Naive thymus-derived CD8-positive, alpha-beta T cell (primary cell): Measurements from ENCODE around the gene BZW1. TPM values are rescaled to one million over a fixed set of nuclear protein-coding genes. Genes with fewer than 3 reads are reported as not detected.

Source experiments
- ATAC-seq, 2 donors: fragments of 150-1000 bp; cut with Tn5 transposase in 1 of 2; sonication (Bioruptor Pico), chemical (Tn5 transposase) in 1 of 2; 1 replicate in 1 of 2; 2 replicates in 1 of 2; pipeline ENCODE4 v1.10.0; 2021; ENCODE audit warnings: mild to moderate bottlenecking in 2 of 2, moderate library complexity in 2 of 2
- POLR2A ChIA-PET: fragments of 350-600 bp; sonication (Branson Sonifier 250); formaldehyde crosslinking; loops from one replicate; lab custom pipeline; 2021; ENCODE audit warnings: antibody characterized with exemption; lab: Charles Lee
- DNase-seq, 10 donors: peaks; one replicate each; pipeline versions ENCODE4 v3.0.0 to v3.0.0-alpha.2; 2020 to 2022
- H3K27ac Mint-ChIP-seq, 10 donors: one replicate each; pipeline ENCODE4 v1.8.0; 2020 to 2022; ENCODE audit warnings: mild to moderate bottlenecking in 10 of 10, mixed read lengths in 10 of 10, moderate library complexity in 4 of 10, inconsistent platforms in 1 of 10
- H3K27me3 Mint-ChIP-seq, 5 donors: one replicate each; pipeline ENCODE4 v1.8.0; 2021 to 2022; ENCODE audit warnings: mixed read lengths in 5 of 5
- H3K36me3 Mint-ChIP-seq, 3 donors: one replicate each; pipeline ENCODE4 v1.8.0; 2020 to 2022; ENCODE audit warnings: mixed read lengths in 3 of 3, mild to moderate bottlenecking in 2 of 3, inconsistent platforms in 1 of 3
- H3K4me1 Mint-ChIP-seq, 4 donors: one replicate each; pipeline ENCODE4 v1.8.0; 2021 to 2022; ENCODE audit warnings: mixed read lengths in 4 of 4
- H3K4me3 Mint-ChIP-seq, 10 donors: one replicate each; pipeline ENCODE4 v1.8.0; 2020 to 2022; ENCODE audit warnings: mild to moderate bottlenecking in 10 of 10, mixed read lengths in 10 of 10, moderate library complexity in 6 of 10, inconsistent platforms in 1 of 10
- H3K9me3 Mint-ChIP-seq, 9 donors: one replicate each; pipeline ENCODE4 v1.8.0; 2020 to 2022; ENCODE audit warnings: mixed read lengths in 9 of 9, mild to moderate bottlenecking in 3 of 9, inconsistent platforms in 1 of 9, moderate library complexity in 1 of 9
- polyA plus RNA-seq, 3 donors: library from polyadenylated mRNA; unstranded; fragments of 300-500 nt; fragmentation: Illumina TruSeq; gene quantifications; one replicate each; pipeline ENCODE4 v1.2.3, GENCODE V29; 2021
- total RNA-seq, 8 experiments: library from RNA in 2 of 8; stranded (reverse) in 2 of 8; gene quantifications; one replicate each; pipeline ENCODE4 v1.2.3 and lab custom pipeline; 2021 to 2026

Gene BZW1
- total and polyA plus RNA-seq, 5 experiments from 2014 or later: 175 to 285 (median 222) TPM

DNA sequence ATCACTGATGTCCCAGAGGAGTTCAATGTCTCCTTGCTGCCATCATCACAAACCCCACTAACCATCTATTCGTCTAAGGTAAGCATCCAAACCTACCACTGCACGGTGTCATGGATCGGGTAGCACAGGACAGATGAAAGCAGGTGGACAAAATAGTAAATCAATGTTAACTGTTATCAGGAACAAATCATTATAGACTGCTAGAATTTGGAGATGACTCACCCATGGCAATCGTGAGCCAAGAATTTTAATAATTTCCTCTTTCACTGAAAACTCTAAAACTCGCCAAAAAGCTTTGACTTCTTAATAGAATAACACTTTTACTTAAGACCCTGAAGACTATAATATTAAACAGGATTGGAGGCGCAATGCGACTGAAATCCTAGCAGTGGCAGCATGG lies 33.7 kb upstream of the BZW1 start:
- peaks cover 0 to 6% (median 2%) of the 10 kb centered on the region in 3 donors for H3K36me3 Mint-ChIP-seq
- peaks cover 0 to 1% (median 0%) of the 10 kb centered on the region in 5 donors for H3K27me3 Mint-ChIP-seq
- POLR2A ChIA-PET: no interaction called here
- peaks cover 0 to 9% (median 2%) of the 10 kb centered on the region in 9 donors for H3K9me3 Mint-ChIP-seq
- H3K4me1 Mint-ChIP-seq: no peaks in the 10 kb centered on the region
- ATAC-seq (no peak), DNase-seq (no peak)
- no peak overlapping the region for H3K27ac Mint-ChIP-seq
- H3K4me3 Mint-ChIP-seq: no peak overlapping the region

DNA sequence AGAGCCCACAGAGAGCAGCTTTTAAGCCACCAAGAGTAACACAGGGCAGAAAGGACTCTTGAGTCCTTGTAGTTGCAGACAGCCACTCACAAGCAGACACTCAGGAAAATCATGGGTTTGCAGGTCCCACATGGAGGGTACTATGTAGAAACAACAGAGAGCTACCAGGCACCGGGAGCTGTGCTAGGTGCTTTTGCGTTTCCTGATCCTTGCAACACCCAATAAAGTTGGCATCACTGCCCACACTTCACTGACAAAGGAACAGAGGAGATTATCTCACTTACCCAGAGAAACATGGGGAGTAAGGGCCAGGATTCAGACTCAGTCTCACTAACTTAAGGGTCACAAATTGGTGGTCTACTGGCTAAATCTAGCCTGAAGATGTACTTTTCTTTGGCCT lies 32.5 kb upstream of the BZW1 start:
- peaks cover 0 to 1% (median 0%) of the 10 kb centered on the region in 3 donors for H3K36me3 Mint-ChIP-seq
- H3K27ac Mint-ChIP-seq: no peak overlapping the region
- no peaks in the 10 kb centered on the region for H3K9me3 Mint-ChIP-seq
- POLR2A ChIA-PET: no interaction called here
- H3K27me3 Mint-ChIP-seq: no peaks in the 10 kb centered on the region
- no peak overlapping the region for H3K4me3 Mint-ChIP-seq
- no peak for ATAC-seq
- H3K4me1 Mint-ChIP-seq: no peaks in the 10 kb centered on the region
- no peak for DNase-seq

DNA sequence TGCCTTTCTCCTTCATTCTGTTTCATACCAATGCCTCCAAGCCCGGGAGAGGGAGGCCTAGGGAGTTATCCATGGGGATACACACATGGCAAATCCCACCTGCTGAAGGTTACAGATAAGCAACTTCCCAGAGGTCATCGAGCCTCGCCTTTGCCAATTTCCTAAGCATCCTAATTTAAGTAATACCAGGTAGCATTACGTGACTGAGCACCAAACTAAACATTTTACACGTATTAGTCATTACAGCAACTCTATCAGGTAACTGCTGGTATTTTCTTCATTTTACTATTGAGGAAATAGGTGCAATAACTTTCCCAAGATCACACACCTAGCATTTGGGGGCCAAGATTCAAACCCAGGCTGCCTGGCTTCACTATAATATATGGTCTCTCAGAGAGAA lies 30.1 kb upstream of the BZW1 start:
- POLR2A ChIA-PET: no interaction called here

DNA sequence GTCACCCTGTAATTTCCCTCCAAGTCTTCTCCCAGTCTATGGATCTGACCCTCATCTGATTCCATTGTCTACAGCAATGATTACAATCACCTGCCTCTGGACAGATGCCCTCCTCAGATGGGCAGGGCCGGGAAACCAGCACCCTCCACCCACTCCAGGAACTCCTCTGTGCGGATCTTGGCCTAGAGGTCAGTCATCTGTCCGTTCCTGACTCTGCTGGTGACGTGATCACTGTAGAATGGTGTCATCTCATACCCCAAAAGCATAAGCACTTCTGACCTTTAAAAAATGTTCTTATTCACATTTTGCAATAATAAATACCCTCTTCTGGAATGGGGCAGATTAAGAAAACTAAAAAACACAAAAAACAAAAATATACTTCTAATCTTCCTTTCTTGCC lies 29.5 kb upstream of the BZW1 start:
- no peak for ATAC-seq
- Mint-ChIP-seq H3K4me3 (no peak overlapping the region), H3K27me3 (no peaks in the 10 kb centered on the region), H3K4me1 (no peaks in the 10 kb centered on the region), H3K36me3 (no peaks in the 10 kb centered on the region), H3K9me3 (no peaks in the 10 kb centered on the region), H3K27ac (peak overlapping the region in 2 of 10 donors; percentile 3 to 43)
- DNase-seq: no peak
- POLR2A ChIA-PET: no interaction called here

More for the DNA sequence above, 30.1 kb upstream of the BZW1 start:
- Mint-ChIP-seq H3K27me3 (no peaks in the 10 kb centered on the region), H3K4me1 (no peaks in the 10 kb centered on the region), H3K27ac (no peak overlapping the region), H3K36me3 (no peaks in the 10 kb centered on the region), H3K4me3 (no peak overlapping the region), H3K9me3 (no peaks in the 10 kb centered on the region)
- ATAC-seq: no peak
- DNase-seq: no peak

DNA sequence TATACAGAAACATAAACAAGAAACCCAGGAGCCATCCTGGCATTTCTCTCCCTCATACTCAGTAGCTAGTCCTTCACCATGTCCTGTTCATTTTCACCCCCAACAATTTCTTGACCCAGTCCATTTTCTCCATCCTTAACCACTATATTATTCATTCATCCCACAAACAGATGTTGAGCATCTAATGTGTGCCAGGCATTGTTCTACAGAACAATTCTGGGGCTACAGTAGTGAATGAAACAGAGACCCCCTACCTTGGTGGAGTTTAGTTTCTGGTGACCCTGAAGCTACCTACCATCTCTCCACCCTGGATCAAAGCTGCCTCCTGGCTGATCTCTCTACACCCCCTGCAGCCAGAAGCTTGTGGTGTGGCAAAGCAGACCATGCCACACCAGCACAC lies 27.5 kb upstream of the BZW1 start:
- peaks cover 0 to 14% (median 0%) of the 10 kb centered on the region in 5 donors for H3K27me3 Mint-ChIP-seq
- DNase-seq (no peak), ATAC-seq (no peak)
- H3K36me3 Mint-ChIP-seq: no peaks in the 10 kb centered on the region
- POLR2A ChIA-PET: no interaction called here
- H3K9me3 Mint-ChIP-seq: no peaks in the 10 kb centered on the region
- no peaks in the 10 kb centered on the region for H3K4me1 Mint-ChIP-seq
- H3K4me3 Mint-ChIP-seq: no peak overlapping the region
- H3K27ac Mint-ChIP-seq: no peak overlapping the region

DNA sequence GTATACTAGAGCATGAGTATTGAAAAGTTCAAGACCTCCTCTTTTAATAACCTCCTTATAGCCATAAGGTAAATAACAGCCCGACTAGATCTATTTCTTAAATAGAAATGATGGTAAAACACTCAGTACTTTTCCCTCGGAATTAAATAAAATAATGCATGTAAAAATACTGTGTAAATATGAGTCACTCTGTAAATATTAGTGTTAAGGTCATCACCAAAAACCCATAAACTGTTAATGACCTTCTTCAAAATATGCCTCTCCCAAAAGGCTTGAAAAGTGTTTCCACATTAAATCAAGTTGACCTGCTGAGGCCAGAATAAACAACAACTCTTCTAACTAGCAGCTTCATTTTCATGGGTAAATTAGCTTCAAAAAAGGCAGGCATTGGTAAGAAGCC lies 25.3 kb upstream of the BZW1 start:
- Mint-ChIP-seq H3K27me3 (peaks cover 0 to 14% (median 2%) of the 10 kb centered on the region in 5 donors), H3K4me3 (no peak overlapping the region), H3K27ac (no peak overlapping the region), H3K4me1 (no peaks in the 10 kb centered on the region), H3K9me3 (no peaks in the 10 kb centered on the region), H3K36me3 (no peaks in the 10 kb centered on the region)
- POLR2A ChIA-PET: no interaction called here
- DNase-seq (no peak), ATAC-seq (no peak)

DNA sequence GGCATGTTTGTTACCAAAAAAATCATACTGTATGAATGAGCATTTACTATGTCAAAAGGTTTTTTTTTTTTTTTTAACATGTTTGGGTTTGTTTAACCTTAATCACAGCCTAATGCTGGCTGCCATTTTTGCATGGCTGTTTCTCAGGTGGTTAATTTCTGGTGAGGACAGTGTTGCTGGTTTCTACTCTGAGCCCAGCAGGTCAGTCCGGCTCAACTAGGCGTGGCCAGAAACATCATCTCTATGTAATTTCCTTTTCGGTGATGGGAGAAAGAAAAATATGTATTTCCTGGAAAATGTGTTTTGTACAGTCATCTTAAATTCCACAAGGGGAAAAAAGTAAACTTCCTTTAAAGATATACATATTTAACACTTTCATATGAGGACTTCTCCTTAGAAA lies 24.9 kb upstream of the BZW1 start:
- ATAC-seq (no peak), DNase-seq (no peak)
- POLR2A ChIA-PET: no interaction called here
- Mint-ChIP-seq H3K9me3 (no peaks in the 10 kb centered on the region), H3K27me3 (peaks cover 0 to 14% (median 2%) of the 10 kb centered on the region in 5 donors), H3K36me3 (no peaks in the 10 kb centered on the region), H3K27ac (no peak overlapping the region), H3K4me3 (no peak overlapping the region), H3K4me1 (no peaks in the 10 kb centered on the region)

DNA sequence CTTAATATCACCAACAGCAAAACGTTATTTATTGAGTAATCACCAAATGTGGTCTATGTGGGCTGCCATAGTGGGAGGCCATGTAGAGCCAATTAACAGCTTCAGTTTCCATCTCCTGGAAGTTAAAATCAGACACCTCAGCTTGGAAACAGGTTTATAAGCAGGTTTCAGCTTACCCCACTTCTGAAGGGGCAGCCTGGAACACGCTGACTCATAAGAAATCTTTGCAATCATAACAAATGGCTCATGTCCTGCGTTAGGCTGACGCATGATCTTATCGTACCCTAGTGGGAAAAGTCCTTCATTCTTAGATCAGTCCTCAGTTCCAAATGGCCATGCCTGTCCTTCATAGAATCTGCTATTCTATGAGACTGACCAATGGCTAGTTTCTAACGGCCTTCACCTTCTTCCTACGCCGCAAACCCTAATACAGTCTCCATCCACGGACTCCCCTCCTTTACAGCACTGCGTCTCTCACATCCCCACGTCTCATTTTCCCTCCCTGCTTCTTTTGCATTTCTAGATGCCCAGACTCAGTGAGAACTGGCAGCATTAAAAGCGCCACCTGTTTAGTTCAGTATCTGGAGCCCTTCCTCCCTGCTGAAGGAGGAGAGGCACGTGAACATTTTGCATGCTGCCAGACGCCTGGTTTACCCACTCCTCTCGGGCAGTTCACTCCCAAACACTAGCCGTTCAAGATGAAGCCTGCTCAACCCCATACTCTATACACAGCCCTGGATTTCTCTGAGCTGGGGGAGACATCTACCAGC lies 24.2 kb upstream of the BZW1 start:
- DNase-seq (no peak), ATAC-seq (no peak)
- POLR2A ChIA-PET: no interaction called here
- Mint-ChIP-seq H3K4me1 (no peaks in the 10 kb centered on the region), H3K27ac (peak overlapping the region in 1 of 10 donors; percentile 43), H3K9me3 (no peaks in the 10 kb centered on the region), H3K4me3 (no peak overlapping the region), H3K36me3 (no peaks in the 10 kb centered on the region), H3K27me3 (peaks cover 0 to 14% (median 2%) of the 10 kb centered on the region in 5 donors)

DNA sequence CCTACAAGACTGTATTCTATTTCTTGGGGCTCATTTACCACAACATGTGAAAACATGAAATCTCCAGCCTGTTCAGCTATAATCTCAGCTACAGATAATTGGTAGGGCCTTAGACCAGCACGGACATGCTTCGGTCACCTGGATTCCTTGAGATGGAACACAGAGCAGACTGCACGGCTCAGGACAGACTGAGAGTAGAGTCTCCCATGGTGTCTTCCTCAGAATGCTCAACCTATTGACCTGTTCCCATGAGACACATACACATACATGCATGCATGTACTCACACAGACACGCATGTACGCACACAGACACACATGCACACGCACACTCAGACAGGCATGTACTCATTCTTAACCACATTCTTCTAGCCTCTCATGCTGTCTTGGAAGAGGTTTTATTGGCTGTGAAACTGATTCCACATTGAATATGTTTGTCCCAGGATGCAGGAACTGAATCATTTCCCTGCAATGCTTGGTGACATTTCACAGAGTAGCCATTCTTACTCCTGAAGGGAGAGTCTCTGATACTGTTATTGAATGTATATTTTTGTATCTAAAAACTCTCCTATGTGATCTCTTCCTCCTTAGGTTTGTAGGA lies 23.5 kb upstream of the BZW1 start:
- Mint-ChIP-seq H3K27ac (no peak overlapping the region), H3K27me3 (peaks cover 0 to 14% (median 4%) of the 10 kb centered on the region in 5 donors), H3K36me3 (no peaks in the 10 kb centered on the region), H3K9me3 (no peaks in the 10 kb centered on the region), H3K4me1 (no peaks in the 10 kb centered on the region), H3K4me3 (no peak overlapping the region)
- POLR2A ChIA-PET: no interaction called here
- no peak for DNase-seq
- no peak for ATAC-seq

DNA sequence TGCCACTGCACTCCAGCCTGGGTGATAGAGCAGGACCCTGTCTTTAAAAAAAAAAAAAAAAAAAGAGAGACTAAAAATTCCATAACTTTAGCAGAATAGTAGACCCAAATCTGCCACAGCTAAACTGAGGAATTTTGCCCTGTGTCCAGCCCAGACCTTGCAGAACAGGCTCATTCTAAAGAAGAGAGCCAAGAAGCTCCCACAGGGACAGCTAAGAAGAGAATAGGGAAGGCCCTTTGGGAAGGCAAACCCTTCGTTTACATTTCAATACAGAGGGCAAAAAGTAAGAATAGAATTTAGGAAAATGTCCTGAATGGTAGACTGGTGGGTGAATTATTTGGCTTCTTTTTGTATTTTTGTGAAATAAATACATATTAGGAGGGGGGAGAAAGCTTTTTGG lies 21.5 kb upstream of the BZW1 start:
- no peak overlapping the region for H3K27ac Mint-ChIP-seq
- H3K36me3 Mint-ChIP-seq: no peaks in the 10 kb centered on the region
- H3K27me3 Mint-ChIP-seq: peaks cover 0 to 14% (median 4%) of the 10 kb centered on the region in 5 donors
- DNase-seq (no peak), ATAC-seq (no peak)
- H3K9me3 Mint-ChIP-seq: no peaks in the 10 kb centered on the region
- H3K4me3 Mint-ChIP-seq: no peak overlapping the region
- no peaks in the 10 kb centered on the region for H3K4me1 Mint-ChIP-seq
- POLR2A ChIA-PET: interaction anchor here (0.7 kb wide), 1 partner anchor 19 kb away, joined by 4 read pairs; no protein-coding TSS in a partner anchor

DNA sequence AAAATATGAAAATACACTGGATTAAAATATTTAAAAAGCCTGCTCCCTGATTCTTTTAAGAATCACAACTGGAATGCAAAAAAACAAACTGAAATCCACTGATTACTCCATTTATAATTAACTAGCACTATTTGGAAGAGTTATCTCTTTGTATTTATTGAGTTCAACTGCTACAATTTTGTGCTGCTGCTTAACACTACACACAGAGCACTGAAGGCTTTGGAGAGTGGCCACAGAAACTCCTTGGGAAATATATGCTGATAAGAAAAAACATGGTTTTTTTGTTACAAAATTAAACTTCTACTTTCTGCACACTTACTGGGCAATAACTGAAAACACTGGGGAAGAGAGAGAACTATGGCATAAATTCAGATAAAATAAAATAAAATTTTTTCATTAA lies 19.8 kb upstream of the BZW1 start:
- POLR2A ChIA-PET: no interaction called here

DNA sequence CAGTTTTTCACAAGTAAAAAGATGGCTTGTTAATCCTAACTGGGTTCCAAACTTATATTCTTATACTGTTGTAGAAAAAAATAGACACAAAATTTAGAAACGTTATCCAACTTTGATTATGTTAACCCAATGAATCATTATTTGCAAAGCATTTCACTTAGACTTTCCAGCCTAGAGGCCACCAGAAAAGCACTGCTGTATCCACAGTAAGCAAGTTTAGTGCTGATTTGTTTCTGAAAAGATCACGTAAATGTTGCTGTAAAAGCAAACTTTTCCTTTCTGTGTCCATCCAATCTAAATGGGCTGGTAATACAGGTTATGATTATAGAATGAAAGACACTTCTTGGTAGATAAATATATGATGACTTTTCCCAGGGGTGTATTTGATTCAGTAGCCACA lies 17.6 kb upstream of the BZW1 start:
- H3K4me3 Mint-ChIP-seq: no peak overlapping the region
- POLR2A ChIA-PET: no interaction called here

More for the DNA sequence above, 19.8 kb upstream of the BZW1 start:
- H3K4me3 Mint-ChIP-seq: no peak overlapping the region
- no peak for DNase-seq
- H3K27me3 Mint-ChIP-seq: peaks cover 0 to 14% (median 4%) of the 10 kb centered on the region in 5 donors
- ATAC-seq: no peak
- H3K9me3 Mint-ChIP-seq: no peaks in the 10 kb centered on the region
- no peaks in the 10 kb centered on the region for H3K36me3 Mint-ChIP-seq
- no peaks in the 10 kb centered on the region for H3K4me1 Mint-ChIP-seq
- H3K27ac Mint-ChIP-seq: no peak overlapping the region

DNA sequence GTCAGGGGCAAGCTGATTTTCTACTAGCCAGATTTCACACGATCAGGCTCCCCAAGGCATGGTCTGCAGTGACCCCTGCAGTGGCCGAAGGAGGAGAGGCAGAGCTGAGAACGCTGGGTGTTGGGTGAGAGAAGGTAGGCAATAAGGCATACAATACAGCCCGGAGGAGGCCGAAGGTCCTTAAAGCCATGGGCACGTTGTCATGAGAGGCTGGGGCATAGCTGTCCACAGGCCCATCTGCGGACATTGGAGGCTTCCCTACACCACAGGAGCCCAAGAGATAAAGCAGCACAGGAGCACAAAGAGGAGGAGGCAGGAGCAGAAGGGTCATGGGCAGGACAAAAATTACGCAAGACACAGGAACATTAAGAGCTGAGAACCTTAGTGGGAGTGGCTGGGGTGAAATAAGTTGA lies 16.7 kb upstream of the BZW1 start:
- Mint-ChIP-seq H3K4me1 (no peaks in the 10 kb centered on the region), H3K4me3 (no peak overlapping the region), H3K27me3 (peaks cover 0 to 4% (median 0%) of the 10 kb centered on the region in 5 donors), H3K9me3 (no peaks in the 10 kb centered on the region), H3K36me3 (peaks cover 0 to 3% (median 0%) of the 10 kb centered on the region in 3 donors), H3K27ac (peak overlapping the region in 1 of 10 donors; percentile 21)
- ATAC-seq: no peak
- no peak for DNase-seq
- POLR2A ChIA-PET: interaction anchor here (0.6 kb wide), 1 partner anchor 15 kb away, joined by 3 read pairs; no protein-coding TSS in a partner anchor

More for the DNA sequence above, 17.6 kb upstream of the BZW1 start:
- Mint-ChIP-seq H3K27ac (no peak overlapping the region), H3K36me3 (no peaks in the 10 kb centered on the region), H3K27me3 (peaks cover 0 to 4% (median 0%) of the 10 kb centered on the region in 5 donors), H3K4me1 (no peaks in the 10 kb centered on the region), H3K9me3 (no peaks in the 10 kb centered on the region)
- DNase-seq: no peak
- ATAC-seq: no peak
